ENCODE results near the gene YPEL2. TPM values are rescaled to one million over a fixed set of nuclear protein-coding genes. Genes with fewer than 3 reads are reported as not detected.

YPEL2 gene
- total RNA-seq, 4 donors from 2014 or later: 20.6 to 33.1 (median 26.9) TPM

- H3K4me3 ChIP-seq (ENCODE audit: low read depth, poor library complexity, severe bottlenecking): no peak overlapping the region
- 88 to 92% methylated on average over 7 of the region's 7 CpGs for WGBS, 2 donors
- no peak for DNase-seq (ENCODE audit: low spot score in 2 of 2)
- intact Hi-C loops (cut with DNase I; ENCODE audit: low total_unique reads): no loop called here
- no peak for TF ChIP-seq POLR2A (IDR thresholded peaks at IDR 0.05)
These were observed 14.0 kb downstream of the YPEL2 start for GRCh38 chr17:59345476-59345875.

- 86 to 87% methylated on average over 4 of the region's 4 CpGs for WGBS, 2 donors
- DNase-seq (ENCODE audit: low spot score in 2 of 2): no peak
- intact Hi-C loops (cut with DNase I; ENCODE audit: low total_unique reads): no loop called here
- H3K4me3 ChIP-seq (ENCODE audit: low read depth, poor library complexity, severe bottlenecking): no peak overlapping the region
- TF ChIP-seq, protein P1, sequence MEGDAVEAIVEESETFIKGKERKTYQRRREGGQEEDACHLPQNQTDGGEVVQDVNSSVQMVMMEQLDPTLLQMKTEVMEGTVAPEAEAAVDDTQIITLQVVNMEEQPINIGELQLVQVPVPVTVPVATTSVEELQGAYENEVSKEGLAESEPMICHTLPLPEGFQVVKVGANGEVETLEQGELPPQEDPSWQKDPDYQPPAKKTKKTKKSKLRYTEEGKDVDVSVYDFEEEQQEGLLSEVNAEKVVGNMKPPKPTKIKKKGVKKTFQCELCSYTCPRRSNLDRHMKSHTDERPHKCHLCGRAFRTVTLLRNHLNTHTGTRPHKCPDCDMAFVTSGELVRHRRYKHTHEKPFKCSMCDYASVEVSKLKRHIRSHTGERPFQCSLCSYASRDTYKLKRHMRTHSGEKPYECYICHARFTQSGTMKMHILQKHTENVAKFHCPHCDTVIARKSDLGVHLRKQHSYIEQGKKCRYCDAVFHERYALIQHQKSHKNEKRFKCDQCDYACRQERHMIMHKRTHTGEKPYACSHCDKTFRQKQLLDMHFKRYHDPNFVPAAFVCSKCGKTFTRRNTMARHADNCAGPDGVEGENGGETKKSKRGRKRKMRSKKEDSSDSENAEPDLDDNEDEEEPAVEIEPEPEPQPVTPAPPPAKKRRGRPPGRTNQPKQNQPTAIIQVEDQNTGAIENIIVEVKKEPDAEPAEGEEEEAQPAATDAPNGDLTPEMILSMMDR (IDR thresholded peaks at IDR 0.05): no peak
- no peak for TF ChIP-seq POLR2A (IDR thresholded peaks at IDR 0.05)
These were observed 14.9 kb downstream of the YPEL2 start for GRCh38 chr17:59346341-59346740.

DNA sequence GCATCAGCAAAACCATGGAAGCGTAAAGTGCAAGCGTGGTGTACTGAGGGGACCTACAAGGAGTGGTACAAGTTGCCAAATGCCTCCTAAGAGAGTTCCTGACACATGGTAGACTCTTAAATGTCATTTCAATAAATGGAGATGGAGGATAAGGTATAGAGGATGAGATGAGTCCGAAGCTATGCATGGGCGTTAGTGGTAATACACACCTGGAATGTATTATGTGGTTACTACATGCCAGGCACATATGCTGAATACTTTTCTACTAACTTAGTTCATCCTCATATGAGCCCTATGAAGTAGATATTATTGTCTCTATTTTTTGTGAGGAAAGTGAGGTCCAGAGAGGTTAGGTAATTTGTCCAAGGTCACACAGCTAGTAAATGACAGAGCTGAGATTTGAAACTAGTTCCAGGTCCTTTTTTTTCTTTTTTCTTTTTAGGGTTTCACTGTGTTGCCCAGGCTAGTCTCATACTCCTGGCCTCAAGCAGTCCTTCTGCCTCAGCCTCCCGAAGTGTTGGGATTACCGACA, 15.5 kb downstream of the YPEL2 start:
- no peak for DNase-seq (ENCODE audit: low spot score in 2 of 2)
- 91 to 95% methylated on average over 6 of the region's 6 CpGs for WGBS, 2 donors
- intact Hi-C loops (cut with DNase I; ENCODE audit: low total_unique reads): no loop called here
- no peak overlapping the region for H3K4me3 ChIP-seq (ENCODE audit: low read depth, poor library complexity, severe bottlenecking)
- TF ChIP-seq POLR2A (IDR thresholded peaks at IDR 0.05): no peak
- TF ChIP-seq, protein P1 (IDR thresholded peaks at IDR 0.05): no peak

- 71 to 74% methylated on average over 7 of the region's 7 CpGs for WGBS, 2 donors
These were observed 16.5 kb downstream of the YPEL2 start for GRCh38 chr17:59347975-59348391.

DNA sequence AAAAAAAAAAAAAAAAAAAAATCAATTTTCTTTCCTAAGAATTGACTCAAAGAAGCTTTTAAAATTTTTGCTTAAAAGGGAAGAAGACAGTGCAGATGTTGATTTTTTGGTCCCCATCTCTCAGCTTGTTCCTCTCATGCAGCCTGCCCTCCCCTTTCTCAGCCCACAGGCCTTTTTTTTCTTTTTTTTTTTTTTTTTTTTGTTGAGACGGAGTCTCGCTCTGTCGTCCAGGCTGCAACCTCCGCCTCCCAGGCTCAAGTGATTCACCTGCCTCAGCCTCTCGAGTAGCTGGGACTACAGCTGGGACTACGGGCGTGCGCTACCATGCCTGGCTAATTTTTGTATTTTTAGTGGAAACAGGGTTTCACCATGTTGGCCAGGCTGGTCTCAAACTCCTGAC, 17.7 kb downstream of the YPEL2 start:
- intact Hi-C loops (cut with DNase I; ENCODE audit: low total_unique reads): no loop called here
- WGBS, 2 donors: 82 to 89% methylated on average over 8 of the region's 8 CpGs
- H3K4me3 ChIP-seq (ENCODE audit: low read depth, poor library complexity, severe bottlenecking): no peak overlapping the region
- no peak for DNase-seq (ENCODE audit: low spot score in 2 of 2)
- TF ChIP-seq, protein P1 (IDR thresholded peaks at IDR 0.05): no peak
- TF ChIP-seq POLR2A (IDR thresholded peaks at IDR 0.05): no peak

More at GRCh38 chr17:59347975-59348391, 16.5 kb downstream of the YPEL2 start:
- intact Hi-C loops (cut with DNase I; ENCODE audit: low total_unique reads): no loop called here
- no peak for TF ChIP-seq POLR2A (IDR thresholded peaks at IDR 0.05)
- TF ChIP-seq, protein P1 (IDR thresholded peaks at IDR 0.05): no peak
- no peak for DNase-seq (ENCODE audit: low spot score in 2 of 2)
- H3K4me3 ChIP-seq (ENCODE audit: low read depth, poor library complexity, severe bottlenecking): no peak overlapping the region

DNA sequence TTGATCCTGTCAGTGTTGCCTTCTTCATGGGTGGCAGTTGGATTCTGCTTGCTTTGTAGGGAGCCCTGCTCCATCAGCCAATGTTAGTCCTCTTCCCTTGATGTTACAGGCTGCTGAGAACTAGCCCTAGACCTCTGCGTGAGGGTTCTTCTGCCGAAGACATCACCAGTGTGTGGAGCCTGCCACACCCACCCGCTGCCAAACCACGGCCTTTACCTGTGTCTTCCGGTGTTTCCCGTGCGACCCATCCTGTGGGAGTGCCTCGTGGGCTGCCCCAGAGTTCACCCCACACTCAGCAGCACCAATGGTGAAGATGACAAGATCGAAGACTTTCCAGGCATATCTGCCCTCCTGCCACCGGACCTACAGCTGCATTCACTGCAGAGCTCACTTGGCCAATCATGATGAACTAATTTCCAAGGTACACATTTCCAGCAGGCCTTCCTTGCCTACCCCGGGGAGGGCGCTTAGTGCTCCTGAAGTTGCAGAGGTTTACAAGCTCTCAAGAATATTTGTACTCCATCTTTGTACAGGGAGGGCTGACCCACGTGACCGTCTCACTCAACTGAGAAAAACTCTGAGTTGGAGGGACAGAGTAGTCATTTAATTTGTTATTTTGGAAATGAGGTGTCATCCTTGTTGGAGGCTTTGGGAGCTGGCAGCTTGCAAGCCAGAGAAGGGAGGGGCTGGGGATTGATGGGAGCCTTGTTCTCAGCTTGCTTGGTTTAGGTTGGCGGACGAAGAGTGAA, 21.8 kb downstream of the YPEL2 start:
- DNase-seq (ENCODE audit: low spot score in 2 of 2): no peak
- WGBS, 2 donors: 83 to 88% methylated on average over 16 of the region's 16 CpGs
- TF ChIP-seq, protein P1 (IDR thresholded peaks at IDR 0.05): no peak
- no peak for TF ChIP-seq POLR2A (IDR thresholded peaks at IDR 0.05)
- intact Hi-C loops (cut with DNase I; ENCODE audit: low total_unique reads): no loop called here
- H3K4me3 ChIP-seq (ENCODE audit: low read depth, poor library complexity, severe bottlenecking): no peak overlapping the region
